Astrocyte of the cerebellum (primary cell): ENCODE results near the gene CCDC12.

Experiments used
- DNase-seq: peaks from one replicate; pipeline ENCODE4 v3.0.0-alpha.2; 2011; ENCODE audit warnings: low read depth
- H3K4me3 ChIP-seq: 2 replicates; pipeline ENCODE4 v1.5.1; 2011; ENCODE audit warnings: mild to moderate bottlenecking, low read depth, low read length, moderate library complexity
- CTCF ChIP-seq: IDR thresholded peaks from 2 replicates; pipeline ENCODE4 v1.5.1; 2012; ENCODE audit warnings: low read length, low read depth, moderate library complexity, mild to moderate bottlenecking; ENCODE audit errors: missing control alignments
- in situ Hi-C: cut with HindIII; loops from 2 replicates; pipeline ENCODE4 v1.10.0; 2017; ENCODE audit warnings: low sequenced_read_pairs

Gene CCDC12

GRCh38 chr3:47004369-47005211 is 28.0 kb upstream of the CCDC12 start:
- in situ Hi-C loops: no loop called here
- no peak for DNase-seq
- no peak overlapping the region for H3K4me3 ChIP-seq
- no peak for TF ChIP-seq CTCF

DNA sequence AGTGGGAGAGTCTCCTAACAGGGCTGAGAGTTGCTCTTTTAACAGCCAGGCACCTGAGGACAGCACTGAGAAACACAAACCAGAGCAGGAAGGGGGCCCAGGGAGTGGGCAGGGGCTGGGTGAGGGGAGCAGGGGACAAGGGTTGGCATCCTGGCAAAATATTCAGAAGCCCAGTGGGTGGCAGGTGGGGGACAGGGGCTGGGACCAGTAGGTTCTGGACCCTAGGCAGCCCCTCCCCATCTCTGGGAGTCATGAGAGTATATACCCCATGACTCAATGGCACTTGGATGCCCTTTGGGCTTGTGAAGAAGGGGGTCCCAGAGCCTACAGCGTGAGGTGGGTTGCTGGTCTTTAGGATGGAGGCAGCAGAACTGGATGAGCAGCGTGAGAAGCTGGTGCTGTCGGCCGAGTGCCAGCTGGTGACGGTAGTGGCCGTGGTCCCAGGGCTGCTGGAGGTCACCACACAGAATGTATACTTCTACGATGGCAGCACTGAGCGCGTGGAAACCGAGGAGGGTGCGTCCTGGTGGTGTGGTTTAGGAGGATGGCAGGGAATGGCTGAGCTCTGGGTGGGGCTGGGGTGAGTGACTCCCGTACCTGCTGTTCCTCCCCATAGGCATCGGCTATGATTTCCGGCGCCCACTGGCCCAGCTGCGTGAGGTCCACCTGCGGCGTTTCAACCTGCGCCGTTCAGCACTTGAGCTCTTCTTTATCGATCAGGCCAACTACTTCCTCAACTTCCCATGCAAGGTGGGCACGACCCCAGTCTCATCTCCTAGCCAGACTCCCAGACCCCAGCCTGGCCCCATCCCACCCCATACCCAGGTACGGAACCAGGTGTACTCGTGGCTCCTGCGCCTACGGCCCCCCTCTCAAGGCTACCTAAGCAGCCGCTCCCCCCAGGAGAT is 27.2 kb upstream of the CCDC12 start:
- no peak for DNase-seq
- TF ChIP-seq CTCF: no peak
- in situ Hi-C loops: no loop called here
- no peak overlapping the region for H3K4me3 ChIP-seq

- H3K4me3 ChIP-seq: no peak overlapping the region
- in situ Hi-C loops: no loop called here
- no peak for DNase-seq
These were observed 26.5 kb upstream of the CCDC12 start for GRCh38 chr3:47003056-47003410.

GRCh38 chr3:47002171-47003055 is 25.9 kb upstream of the CCDC12 start:
- no peak for TF ChIP-seq CTCF
- DNase-seq: no peak
- in situ Hi-C loops: no loop called here
- no peak overlapping the region for H3K4me3 ChIP-seq

More at GRCh38 chr3:47003056-47003410, 26.5 kb upstream of the CCDC12 start:
- no peak for TF ChIP-seq CTCF

- in situ Hi-C loops: no loop called here
- H3K4me3 ChIP-seq: no peak overlapping the region
- no peak for DNase-seq
- TF ChIP-seq CTCF: no peak
These were observed 25.2 kb upstream of the CCDC12 start for GRCh38 chr3:47001731-47002170.
